Stimulated activated CD4-positive, alpha-beta T cell treated with anti-CD3 and anti-CD28 coated beads, Interleukin-4, amount 100 ng/mL, for 1 hour (primary cell): ENCODE results near the gene MFSD11.
"Not testable (repeated sequence)": the region's sequence is repeated elsewhere in the genome, so short reads cannot be mapped to it uniquely, and the experiment has no call there.

Source experiments
- DNase-seq: peaks from one replicate; pipeline ENCODE4 v3.0.0-alpha.2; 2020

The MFSD11 gene

GRCh38 chr17:76808326-76808725 lies 70.4 kb downstream of the MFSD11 start:
- DNase-seq, result no peak

- DNase-seq, result no peak
Measured at GRCh38 chr17:76810956-76811355, 73.0 kb downstream of the MFSD11 start.

GRCh38 chr17:76811834-76812233 lies 73.9 kb downstream of the MFSD11 start:
- no peak for DNase-seq

GRCh38 chr17:76812263-76812662 lies 74.3 kb downstream of the MFSD11 start:
- no peak for DNase-seq

GRCh38 chr17:76812968-76813367 lies 75.0 kb downstream of the MFSD11 start:
- DNase-seq, result no peak

GRCh38 chr17:76815907-76816589 lies 78.1 kb downstream of the MFSD11 start:
- DNase-seq, result not testable (repeated sequence)

GRCh38 chr17:76816590-76817135 lies 78.7 kb downstream of the MFSD11 start:
- DNase-seq, result peak; percentile 54

- DNase-seq, result no peak
Measured at GRCh38 chr17:76820039-76820438, 82.1 kb downstream of the MFSD11 start.

GRCh38 chr17:76820561-76820960 lies 82.6 kb downstream of the MFSD11 start:
- no peak for DNase-seq

GRCh38 chr17:76822184-76822778 lies 84.4 kb downstream of the MFSD11 start:
- DNase-seq, result no peak

GRCh38 chr17:76824093-76824492 lies 86.2 kb downstream of the MFSD11 start:
- DNase-seq, result no peak

- DNase-seq, result no peak
Measured at GRCh38 chr17:76826330-76827068, 88.6 kb downstream of the MFSD11 start.

GRCh38 chr17:76827736-76828135 lies 89.8 kb downstream of the MFSD11 start:
- DNase-seq, result no peak
